Osteoblast (primary cell): ENCODE measurements around the gene ZNF189. TPM values are rescaled to one million over a fixed set of nuclear protein-coding genes. Genes with fewer than 3 reads are reported as not detected.

Experiments
- DNase-seq: peaks from one replicate; pipeline ENCODE4 v3.0.0; 2011; ENCODE audit warnings: low spot score, mixed read lengths; ENCODE audit not compliant: insufficient read length; ENCODE audit errors: missing footprints
- H2AFZ ChIP-seq: 2 replicates; pipeline ENCODE4 v1.6.0; 2011; ENCODE audit warnings: mild to moderate bottlenecking, low read length
- H3K27ac ChIP-seq: 2 replicates; pipeline ENCODE4 v1.5.1; 2011; ENCODE audit warnings: mild to moderate bottlenecking, low read depth, low read length, moderate library complexity
- H3K27me3 ChIP-seq: 2 replicates; pipeline ENCODE4 v1.6.0; 2012; ENCODE audit warnings: mild to moderate bottlenecking, control low read depth, inconsistent platforms, low read length, moderate library complexity; ENCODE audit not compliant: insufficient read depth
- H3K36me3 ChIP-seq: 2 replicates; pipeline ENCODE4 v1.5.1; 2011; ENCODE audit warnings: mild to moderate bottlenecking, low read length, control low read depth, moderate library complexity; ENCODE audit not compliant: insufficient read depth
- H3K4me1 ChIP-seq: 2 replicates; pipeline ENCODE4 v1.5.1; 2011; ENCODE audit warnings: mild to moderate bottlenecking, low read length, control low read depth, moderate library complexity; ENCODE audit not compliant: insufficient read depth
- H3K4me2 ChIP-seq: 2 replicates; pipeline ENCODE4 v1.6.0; 2011; ENCODE audit warnings: mild to moderate bottlenecking, low read length; ENCODE audit not compliant: insufficient read depth
- H3K4me3 ChIP-seq: fragments of 200-600 bp; sonication (generic); 3 replicates; pipeline ENCODE4 v1.5.1; 2012; ENCODE audit warnings: mild to moderate bottlenecking, low read length, inconsistent platforms; ENCODE audit not compliant: insufficient read depth
- H3K79me2 ChIP-seq: 2 replicates; pipeline ENCODE4 v1.6.0; 2012; ENCODE audit warnings: mild to moderate bottlenecking, low read length, control low read depth, inconsistent platforms; ENCODE audit not compliant: insufficient read depth
- H3K9me3 ChIP-seq: 2 replicates; pipeline ENCODE4 v1.5.1; 2011; ENCODE audit warnings: low read depth, low read length, control low read depth
- H4K20me1 ChIP-seq: 2 replicates; pipeline ENCODE4 v1.6.0; 2012; ENCODE audit warnings: mild to moderate bottlenecking, low read length, control low read depth; ENCODE audit not compliant: insufficient read depth
- total RNA-seq: library from RNA; depleted of rRNA; stranded (reverse); fragments of >200 nt; gene quantifications from 2 replicates; pipeline ENCODE4 v1.2.3, GENCODE V29; 2012
- TF ChIP-seq, protein P1 (sequence below): IDR thresholded peaks from 2 replicates; pipeline ENCODE4 v1.5.1; 2011; ENCODE audit warnings: mild to moderate bottlenecking, low read depth, low read length, moderate library complexity; ENCODE audit errors: extremely low read depth

The ZNF189 gene
- total RNA-seq, 1 donor: 17.7 TPM

DNA sequence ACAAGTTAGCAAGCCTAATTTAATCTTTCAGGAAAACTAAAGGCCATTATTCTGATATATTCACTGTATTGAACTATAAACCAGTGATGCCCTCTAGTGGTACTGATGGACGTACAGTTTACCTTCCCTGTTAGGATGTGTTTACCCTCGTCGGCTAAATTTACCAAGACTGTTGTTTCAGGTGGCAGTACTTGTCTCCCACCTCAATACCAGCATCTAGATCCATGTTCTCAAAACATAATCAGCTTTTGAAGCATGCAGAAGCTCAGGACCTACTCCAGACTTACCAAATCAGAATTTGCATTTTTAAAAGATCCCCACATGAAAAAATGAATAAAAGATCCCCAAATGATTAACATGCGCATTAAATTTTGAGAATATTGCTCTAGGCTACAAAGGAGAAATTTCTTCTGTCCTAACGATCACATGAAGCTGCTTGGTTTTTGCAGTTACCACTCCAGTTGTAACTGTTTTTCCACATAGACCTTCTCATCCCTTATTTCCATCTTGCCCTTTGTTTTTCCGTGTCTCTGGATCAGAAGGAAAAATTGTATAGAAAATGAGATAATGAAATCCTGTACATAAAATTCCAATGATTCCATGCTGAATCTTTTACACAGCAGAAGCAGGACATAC lies 10.7 kb upstream of the ZNF189 start:
- Histone ChIP-seq H3K4me3 (no peak overlapping the region), H3K9me3 (no peaks in the 10 kb centered on the region), H3K27ac (no peak overlapping the region), H4K20me1 (peaks cover 3% of the 10 kb centered on the region), H3K4me1 (no peaks in the 10 kb centered on the region), H2AFZ (peak overlapping the region; percentile 30), H3K79me2 (peaks cover 20% of the 10 kb centered on the region), H3K27me3 (no peaks in the 10 kb centered on the region), H3K4me2 (no peak overlapping the region), H3K36me3 (peaks cover 14% of the 10 kb centered on the region)
- TF ChIP-seq, protein P1, sequence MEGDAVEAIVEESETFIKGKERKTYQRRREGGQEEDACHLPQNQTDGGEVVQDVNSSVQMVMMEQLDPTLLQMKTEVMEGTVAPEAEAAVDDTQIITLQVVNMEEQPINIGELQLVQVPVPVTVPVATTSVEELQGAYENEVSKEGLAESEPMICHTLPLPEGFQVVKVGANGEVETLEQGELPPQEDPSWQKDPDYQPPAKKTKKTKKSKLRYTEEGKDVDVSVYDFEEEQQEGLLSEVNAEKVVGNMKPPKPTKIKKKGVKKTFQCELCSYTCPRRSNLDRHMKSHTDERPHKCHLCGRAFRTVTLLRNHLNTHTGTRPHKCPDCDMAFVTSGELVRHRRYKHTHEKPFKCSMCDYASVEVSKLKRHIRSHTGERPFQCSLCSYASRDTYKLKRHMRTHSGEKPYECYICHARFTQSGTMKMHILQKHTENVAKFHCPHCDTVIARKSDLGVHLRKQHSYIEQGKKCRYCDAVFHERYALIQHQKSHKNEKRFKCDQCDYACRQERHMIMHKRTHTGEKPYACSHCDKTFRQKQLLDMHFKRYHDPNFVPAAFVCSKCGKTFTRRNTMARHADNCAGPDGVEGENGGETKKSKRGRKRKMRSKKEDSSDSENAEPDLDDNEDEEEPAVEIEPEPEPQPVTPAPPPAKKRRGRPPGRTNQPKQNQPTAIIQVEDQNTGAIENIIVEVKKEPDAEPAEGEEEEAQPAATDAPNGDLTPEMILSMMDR: peak; percentile 65
- DNase-seq: peak; percentile 62

DNA sequence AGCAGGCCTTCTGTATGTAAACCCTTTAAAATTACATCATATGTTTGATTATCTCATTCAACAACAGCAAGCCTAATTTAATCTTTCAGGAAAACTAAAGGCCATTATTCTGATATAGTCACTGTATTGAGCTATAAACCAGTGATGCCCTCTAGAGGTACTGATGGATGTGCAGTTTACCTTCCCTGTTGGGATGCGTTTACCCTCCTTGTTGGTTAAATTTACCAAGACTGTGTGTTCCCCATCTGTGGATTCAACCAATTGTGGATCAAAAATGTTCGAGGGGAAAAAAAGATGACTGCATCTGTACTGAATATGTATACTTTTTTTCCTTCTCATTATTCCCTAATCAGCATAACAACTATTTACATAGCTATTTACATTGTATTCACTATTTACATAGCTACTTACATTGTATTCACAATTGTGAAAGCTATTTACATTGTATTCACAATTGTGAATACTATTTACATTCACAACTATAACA lies 10.1 kb upstream of the ZNF189 start:
- Histone ChIP-seq H4K20me1 (peaks cover 3% of the 10 kb centered on the region), H3K27ac (no peak overlapping the region), H2AFZ (no peak overlapping the region), H3K4me1 (no peaks in the 10 kb centered on the region), H3K9me3 (no peaks in the 10 kb centered on the region), H3K79me2 (peaks cover 25% of the 10 kb centered on the region), H3K27me3 (no peaks in the 10 kb centered on the region), H3K36me3 (peaks cover 14% of the 10 kb centered on the region), H3K4me2 (no peak overlapping the region), H3K4me3 (no peak overlapping the region)
- TF ChIP-seq, protein P1: peak; percentile 46
- no peak for DNase-seq

DNA sequence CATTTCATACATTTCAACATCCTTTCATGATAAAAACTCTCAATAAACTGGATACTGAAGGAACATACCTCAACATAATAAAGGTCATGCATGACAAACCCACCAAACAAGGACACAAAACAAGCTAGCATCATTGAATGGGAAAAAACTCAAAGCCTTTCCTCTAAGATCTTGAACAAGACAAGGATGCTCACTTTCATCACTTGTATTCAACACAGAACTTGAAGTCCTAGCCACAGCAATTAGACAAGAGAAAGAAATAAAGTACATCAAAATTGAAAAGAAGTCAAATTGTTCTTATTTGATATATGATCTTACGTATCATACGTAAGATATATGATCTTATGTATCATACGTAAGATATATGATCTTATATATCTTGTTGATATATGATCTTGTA lies 5.5 kb upstream of the ZNF189 start:
- TF ChIP-seq, protein P1: no peak
- H2AFZ ChIP-seq: no peak overlapping the region
- no peak for DNase-seq
- no peak overlapping the region for H3K27ac ChIP-seq
- H3K4me1 ChIP-seq: peaks cover 6% of the 10 kb centered on the region
- H4K20me1 ChIP-seq: peaks cover 8% of the 10 kb centered on the region
- no peak overlapping the region for H3K4me3 ChIP-seq
- H3K4me2 ChIP-seq: no peak overlapping the region
- no peaks in the 10 kb centered on the region for H3K9me3 ChIP-seq
- peaks cover 14% of the 10 kb centered on the region for H3K36me3 ChIP-seq
- peaks cover 70% of the 10 kb centered on the region for H3K79me2 ChIP-seq
- H3K27me3 ChIP-seq: no peaks in the 10 kb centered on the region

DNA sequence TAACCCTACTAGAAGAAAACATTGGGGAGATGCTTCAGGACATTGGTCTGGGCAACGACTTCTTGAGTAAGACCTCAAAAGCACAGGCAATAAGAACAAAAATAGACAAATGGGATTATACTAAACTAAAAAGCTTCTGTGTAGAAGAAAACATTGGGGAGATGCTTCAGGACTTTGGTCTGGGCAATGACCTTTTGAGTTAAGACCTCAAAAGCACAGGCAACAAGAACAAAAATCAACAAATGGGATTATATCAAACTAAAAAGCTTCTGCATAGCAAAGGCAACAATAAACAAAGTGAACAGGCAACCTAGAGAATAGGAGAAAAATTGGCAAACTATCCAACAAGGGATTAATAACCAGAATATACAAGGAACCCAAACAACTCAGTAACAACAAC lies 4.0 kb upstream of the ZNF189 start:
- TF ChIP-seq, protein P1: no peak
- H3K9me3 ChIP-seq: no peaks in the 10 kb centered on the region

More for the DNA sequence above, 4.0 kb upstream of the ZNF189 start:
- Histone ChIP-seq H3K4me1 (peaks cover 9% of the 10 kb centered on the region), H3K4me3 (no peak overlapping the region), H3K27me3 (no peaks in the 10 kb centered on the region), H2AFZ (no peak overlapping the region), H3K79me2 (peaks cover 83% of the 10 kb centered on the region), H3K4me2 (no peak overlapping the region), H3K27ac (no peak overlapping the region), H4K20me1 (peaks cover 8% of the 10 kb centered on the region), H3K36me3 (peaks cover 9% of the 10 kb centered on the region)
- no peak for DNase-seq
